Activated naive CD8-positive, alpha-beta T cell treated with anti-CD3 and anti-CD28 coated beads, Interleukin-2, amount 10 ng/mL, durations not matched to agents 7 days and 5 days (primary cell): ENCODE data around the gene SORCS1. TPM values are rescaled to one million over a fixed set of nuclear protein-coding genes. Genes with fewer than 3 reads are reported as not detected.
"Not testable (repeated sequence)": the region's sequence is repeated elsewhere in the genome, so short reads cannot be mapped to it uniquely, and the experiment has no call there.

Experiments
- ATAC-seq: fragments of 150-1000 bp; cut with Tn5 transposase; one replicate; pipeline ENCODE4 v1.10.0; 2021; ENCODE audit warnings: low read depth, moderate library complexity
- POLR2A ChIA-PET: fragments of 350-600 bp; sonication (Branson Sonifier 250); formaldehyde crosslinking; loops from one replicate; lab custom pipeline; 2021; ENCODE audit warnings: antibody characterized with exemption; lab: Charles Lee
- DNase-seq: peaks from one replicate; pipeline ENCODE4 v3.0.0; 2021
- H3K27ac Mint-ChIP-seq: one replicate; pipeline ENCODE4 v1.8.0; 2022; ENCODE audit warnings: mild to moderate bottlenecking, mixed read lengths
- H3K27me3 Mint-ChIP-seq: one replicate; pipeline ENCODE4 v1.8.0; 2022; ENCODE audit warnings: mild to moderate bottlenecking, moderate library complexity, mixed read lengths
- H3K36me3 Mint-ChIP-seq: one replicate; pipeline ENCODE4 v1.8.0; 2021; ENCODE audit warnings: mild to moderate bottlenecking, mixed read lengths
- H3K4me1 Mint-ChIP-seq: one replicate; pipeline ENCODE4 v1.8.0; 2021; ENCODE audit warnings: mixed read lengths
- H3K4me3 Mint-ChIP-seq: one replicate; pipeline ENCODE4 v1.8.0; 2022; ENCODE audit warnings: mild to moderate bottlenecking, moderate library complexity, mixed read lengths
- H3K9me3 Mint-ChIP-seq: one replicate; pipeline ENCODE4 v1.8.0; 2021; ENCODE audit warnings: mixed read lengths
- total RNA-seq, 2 experiments: library from RNA; stranded (reverse); gene quantifications; one replicate each; pipeline ENCODE4 v1.2.3, GENCODE V29; 2021

SORCS1 gene
- total RNA-seq, 2 experiments from 2014 or later: not detected

GRCh38 chr10:106929291-106929895 is 235.1 kb downstream of the SORCS1 start:
- Mint-ChIP-seq H3K9me3 (no peaks in the 10 kb centered on the region), H3K27me3 (no peaks in the 10 kb centered on the region), H3K36me3 (no peaks in the 10 kb centered on the region), H3K4me1 (no peaks in the 10 kb centered on the region), H3K27ac (no peak overlapping the region), H3K4me3 (no peak overlapping the region)
- DNase-seq (no peak), ATAC-seq (no peak)
- POLR2A ChIA-PET: no interaction called here

- H3K27me3 Mint-ChIP-seq, H3K36me3 Mint-ChIP-seq, ATAC-seq, H3K9me3 Mint-ChIP-seq, H3K4me1 Mint-ChIP-seq, H3K27ac Mint-ChIP-seq, POLR2A ChIA-PET, DNase-seq, H3K4me3 Mint-ChIP-seq: not testable (repeated sequence)
Measured at GRCh38 chr10:106928151-106928550, 236.4 kb downstream of the SORCS1 start.

GRCh38 chr10:106925191-106925590 is 239.3 kb downstream of the SORCS1 start:
- ATAC-seq (no peak), DNase-seq (no peak)
- H3K27me3 Mint-ChIP-seq: no peaks in the 10 kb centered on the region
- no peak overlapping the region for H3K27ac Mint-ChIP-seq
- no peak overlapping the region for H3K4me3 Mint-ChIP-seq
- H3K4me1 Mint-ChIP-seq: no peaks in the 10 kb centered on the region
- H3K36me3 Mint-ChIP-seq: no peaks in the 10 kb centered on the region
- peaks cover 2% of the 10 kb centered on the region for H3K9me3 Mint-ChIP-seq
- POLR2A ChIA-PET: no interaction called here

GRCh38 chr10:106920538-106920937 is 244.0 kb downstream of the SORCS1 start:
- Mint-ChIP-seq H3K4me3 (no peak overlapping the region), H3K27me3 (no peaks in the 10 kb centered on the region), H3K27ac (no peak overlapping the region), H3K4me1 (no peaks in the 10 kb centered on the region), H3K9me3 (peaks cover 4% of the 10 kb centered on the region), H3K36me3 (no peaks in the 10 kb centered on the region)
- DNase-seq (no peak), ATAC-seq (no peak)
- POLR2A ChIA-PET: no interaction called here

GRCh38 chr10:106919871-106920282 is 244.6 kb downstream of the SORCS1 start:
- POLR2A ChIA-PET: no interaction called here
- no peak for DNase-seq
- no peak overlapping the region for H3K4me3 Mint-ChIP-seq
- H3K36me3 Mint-ChIP-seq: no peaks in the 10 kb centered on the region
- H3K27ac Mint-ChIP-seq: no peak overlapping the region
- H3K9me3 Mint-ChIP-seq: peaks cover 4% of the 10 kb centered on the region
- no peaks in the 10 kb centered on the region for H3K4me1 Mint-ChIP-seq
- no peak for ATAC-seq
- no peaks in the 10 kb centered on the region for H3K27me3 Mint-ChIP-seq

GRCh38 chr10:106917452-106918055 is 247.0 kb downstream of the SORCS1 start:
- Mint-ChIP-seq H3K27ac (no peak overlapping the region), H3K4me3 (no peak overlapping the region), H3K36me3 (no peaks in the 10 kb centered on the region), H3K9me3 (peaks cover 4% of the 10 kb centered on the region), H3K4me1 (no peaks in the 10 kb centered on the region), H3K27me3 (no peaks in the 10 kb centered on the region)
- POLR2A ChIA-PET: no interaction called here
- no peak for ATAC-seq
- no peak for DNase-seq

GRCh38 chr10:106914016-106914415 is 250.5 kb downstream of the SORCS1 start:
- POLR2A ChIA-PET: no interaction called here
- DNase-seq (no peak), ATAC-seq (no peak)
- no peaks in the 10 kb centered on the region for H3K4me1 Mint-ChIP-seq
- H3K4me3 Mint-ChIP-seq: no peak overlapping the region
- H3K27me3 Mint-ChIP-seq: no peaks in the 10 kb centered on the region
- H3K9me3 Mint-ChIP-seq: no peaks in the 10 kb centered on the region
- H3K36me3 Mint-ChIP-seq: no peaks in the 10 kb centered on the region
- no peak overlapping the region for H3K27ac Mint-ChIP-seq

- no peaks in the 10 kb centered on the region for H3K27me3 Mint-ChIP-seq
- H3K27ac Mint-ChIP-seq: no peak overlapping the region
- no peaks in the 10 kb centered on the region for H3K4me1 Mint-ChIP-seq
- ATAC-seq (no peak), DNase-seq (no peak)
- no peaks in the 10 kb centered on the region for H3K9me3 Mint-ChIP-seq
- no peaks in the 10 kb centered on the region for H3K36me3 Mint-ChIP-seq
- POLR2A ChIA-PET: no interaction called here
- no peak overlapping the region for H3K4me3 Mint-ChIP-seq
Measured at GRCh38 chr10:106913348-106913747, 251.2 kb downstream of the SORCS1 start.

GRCh38 chr10:106911096-106911495 is 253.4 kb downstream of the SORCS1 start:
- ATAC-seq: no peak
- Mint-ChIP-seq H3K27ac (no peak overlapping the region), H3K27me3 (no peaks in the 10 kb centered on the region), H3K9me3 (no peaks in the 10 kb centered on the region), H3K36me3 (no peaks in the 10 kb centered on the region), H3K4me1 (no peaks in the 10 kb centered on the region), H3K4me3 (no peak overlapping the region)
- POLR2A ChIA-PET: no interaction called here
- no peak for DNase-seq

GRCh38 chr10:106910666-106911065 is 253.8 kb downstream of the SORCS1 start:
- POLR2A ChIA-PET: no interaction called here
- DNase-seq (no peak), ATAC-seq (no peak)
- Mint-ChIP-seq H3K4me1 (no peaks in the 10 kb centered on the region), H3K36me3 (no peaks in the 10 kb centered on the region), H3K9me3 (no peaks in the 10 kb centered on the region), H3K27me3 (no peaks in the 10 kb centered on the region), H3K27ac (no peak overlapping the region), H3K4me3 (no peak overlapping the region)

- H3K27ac Mint-ChIP-seq: no peak overlapping the region
- H3K27me3 Mint-ChIP-seq: no peaks in the 10 kb centered on the region
- H3K4me3 Mint-ChIP-seq: no peak overlapping the region
- H3K36me3 Mint-ChIP-seq: no peaks in the 10 kb centered on the region
- no peaks in the 10 kb centered on the region for H3K4me1 Mint-ChIP-seq
- POLR2A ChIA-PET: no interaction called here
- no peak for ATAC-seq
- no peak for DNase-seq
- H3K9me3 Mint-ChIP-seq: no peaks in the 10 kb centered on the region
Measured at GRCh38 chr10:106908225-106908624, 256.3 kb downstream of the SORCS1 start.

GRCh38 chr10:106904209-106904608 is 260.3 kb downstream of the SORCS1 start:
- no peaks in the 10 kb centered on the region for H3K9me3 Mint-ChIP-seq
- H3K4me3 Mint-ChIP-seq: no peak overlapping the region
- H3K36me3 Mint-ChIP-seq: no peaks in the 10 kb centered on the region
- POLR2A ChIA-PET: no interaction called here
- DNase-seq (no peak), ATAC-seq (no peak)
- H3K27ac Mint-ChIP-seq: no peak overlapping the region
- no peaks in the 10 kb centered on the region for H3K4me1 Mint-ChIP-seq
- H3K27me3 Mint-ChIP-seq: no peaks in the 10 kb centered on the region

- no peaks in the 10 kb centered on the region for H3K9me3 Mint-ChIP-seq
- POLR2A ChIA-PET: no interaction called here
- H3K36me3 Mint-ChIP-seq: no peaks in the 10 kb centered on the region
- no peak overlapping the region for H3K4me3 Mint-ChIP-seq
- H3K27ac Mint-ChIP-seq: no peak overlapping the region
- no peak for ATAC-seq
- no peaks in the 10 kb centered on the region for H3K4me1 Mint-ChIP-seq
- no peak for DNase-seq
- no peaks in the 10 kb centered on the region for H3K27me3 Mint-ChIP-seq
Measured at GRCh38 chr10:106903180-106903579, 261.3 kb downstream of the SORCS1 start.

GRCh38 chr10:106900016-106900652 is 264.4 kb downstream of the SORCS1 start:
- POLR2A ChIA-PET: no interaction called here

More at GRCh38 chr10:106900016-106900652, 264.4 kb downstream of the SORCS1 start:
- Mint-ChIP-seq H3K36me3 (no peaks in the 10 kb centered on the region), H3K27ac (no peak overlapping the region), H3K9me3 (no peaks in the 10 kb centered on the region), H3K27me3 (no peaks in the 10 kb centered on the region), H3K4me1 (no peaks in the 10 kb centered on the region), H3K4me3 (no peak overlapping the region)
- ATAC-seq: no peak
- DNase-seq: no peak
